OCI-LY7 (cell line): ENCODE data around the gene HS3ST3A1.

Source experiments
- EZH2phosphoT487 ChIP-seq: fragments of 200-600 bp; sonication (generic); IDR thresholded peaks from 2 replicates; pipeline ENCODE4 v1.6.1; 2018; ENCODE audit warnings: low read depth, borderline replicate concordance, mild to moderate bottlenecking, mixed run types, antibody characterized with exemption, low read length, moderate library complexity, mixed read lengths
- TF ChIP-seq, protein P1 (sequence below): fragments of 200-600 bp; sonication (generic); conservative IDR thresholded peaks from 2 replicates; pipeline ENCODE4 v1.5.1; 2014; ENCODE audit warnings: mild to moderate bottlenecking, antibody characterized with exemption, low read length, moderate library complexity, mixed read lengths

DNA sequence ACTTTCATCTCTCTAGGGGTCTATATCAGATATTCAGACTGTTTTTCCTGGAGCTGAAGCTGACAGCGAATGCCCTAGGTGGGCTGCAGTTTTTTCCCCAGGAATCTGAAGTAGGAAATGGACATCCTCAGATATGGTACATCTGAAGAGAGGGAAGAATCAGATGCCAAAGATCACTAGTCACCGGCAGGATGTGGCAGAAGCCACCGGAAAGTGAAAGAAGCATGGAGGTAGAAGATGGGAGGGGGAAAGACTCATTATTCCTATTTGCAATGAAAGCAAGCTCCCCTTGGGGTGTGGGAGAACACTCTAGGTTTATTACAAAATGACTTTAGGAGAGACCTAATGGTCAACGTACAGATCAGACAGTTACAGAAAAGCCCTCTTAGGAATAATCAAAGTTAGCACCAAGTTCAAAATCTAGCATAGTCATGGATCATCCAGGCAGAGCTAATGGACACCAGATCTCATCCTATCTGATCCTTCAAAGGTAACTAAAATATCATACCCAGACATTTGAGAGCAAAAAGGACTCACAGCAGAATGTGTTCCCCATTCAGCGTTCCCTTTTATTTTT, 110.7 kb downstream of the HS3ST3A1 start:
- TF ChIP-seq, protein P1, sequence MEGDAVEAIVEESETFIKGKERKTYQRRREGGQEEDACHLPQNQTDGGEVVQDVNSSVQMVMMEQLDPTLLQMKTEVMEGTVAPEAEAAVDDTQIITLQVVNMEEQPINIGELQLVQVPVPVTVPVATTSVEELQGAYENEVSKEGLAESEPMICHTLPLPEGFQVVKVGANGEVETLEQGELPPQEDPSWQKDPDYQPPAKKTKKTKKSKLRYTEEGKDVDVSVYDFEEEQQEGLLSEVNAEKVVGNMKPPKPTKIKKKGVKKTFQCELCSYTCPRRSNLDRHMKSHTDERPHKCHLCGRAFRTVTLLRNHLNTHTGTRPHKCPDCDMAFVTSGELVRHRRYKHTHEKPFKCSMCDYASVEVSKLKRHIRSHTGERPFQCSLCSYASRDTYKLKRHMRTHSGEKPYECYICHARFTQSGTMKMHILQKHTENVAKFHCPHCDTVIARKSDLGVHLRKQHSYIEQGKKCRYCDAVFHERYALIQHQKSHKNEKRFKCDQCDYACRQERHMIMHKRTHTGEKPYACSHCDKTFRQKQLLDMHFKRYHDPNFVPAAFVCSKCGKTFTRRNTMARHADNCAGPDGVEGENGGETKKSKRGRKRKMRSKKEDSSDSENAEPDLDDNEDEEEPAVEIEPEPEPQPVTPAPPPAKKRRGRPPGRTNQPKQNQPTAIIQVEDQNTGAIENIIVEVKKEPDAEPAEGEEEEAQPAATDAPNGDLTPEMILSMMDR: no peak
- TF ChIP-seq EZH2phosphoT487: no peak
